Suprapubic skin (tissue), 4 donors: ENCODE data around the gene ALAS1. TPM values are rescaled to one million over a fixed set of nuclear protein-coding genes. Genes with fewer than 3 reads are reported as not detected.
"Not testable (repeated sequence)": the region's sequence is repeated elsewhere in the genome, so short reads cannot be mapped to it uniquely, and the experiment has no call there.

Experiments
- DNase-seq, 2 donors: peaks; one replicate each; pipeline ENCODE4 v3.0.0-alpha.2; 2019; ENCODE audit warnings: low spot score in 2 of 2
- H3K27ac ChIP-seq: fragments of 200-600 bp; sonication (generic); one replicate; pipeline ENCODE4 v1.5.1; 2019
- H3K27me3 ChIP-seq: fragments of 200-600 bp; sonication (generic); one replicate; pipeline ENCODE4 v1.5.1; 2019
- H3K36me3 ChIP-seq: fragments of 200-600 bp; sonication (generic); one replicate; pipeline ENCODE4 v1.5.1; 2019
- H3K4me1 ChIP-seq: fragments of 200-600 bp; sonication (generic); one replicate; pipeline ENCODE4 v1.5.1; 2019
- H3K4me3 ChIP-seq: fragments of 200-600 bp; sonication (generic); one replicate; pipeline ENCODE4 v1.5.1; 2019; ENCODE audit warnings: mild to moderate bottlenecking
- H3K9me3 ChIP-seq: fragments of 200-600 bp; sonication (generic); one replicate; pipeline ENCODE4 v1.5.1; 2019
- EP300 ChIP-seq: sonication (generic); formaldehyde crosslinking; IDR thresholded peaks from one replicate; pipeline ENCODE4 v1.6.1; 2017; ENCODE audit warnings: antibody characterized with exemption
- POLR2A ChIP-seq, 2 donors: fragments of 450-650 bp; IDR thresholded peaks; one replicate each; pipeline ENCODE4 v1.6.1; 2017; ENCODE audit warnings: antibody characterized with exemption in 2 of 2, mild to moderate bottlenecking in 2 of 2, moderate library complexity in 2 of 2
- POLR2AphosphoS5 ChIP-seq, 3 donors: sonication (generic); formaldehyde crosslinking; IDR thresholded peaks; one replicate each; pipeline ENCODE4 v1.6.1; 2017; ENCODE audit warnings: antibody characterized with exemption in 3 of 3
- WGBS: methylation state at CpG from one replicate; pipeline ENCODE4 v1.1.5; 2018; 5-methylcytosine and 5-hydroxymethylcytosine counted together
- total RNA-seq, 4 donors: library from RNA; depleted of rRNA; stranded (reverse); fragments of >200 nt; gene quantifications; one replicate each; pipeline ENCODE4 v1.1.0, GENCODE V29; 2016
- TF ChIP-seq, protein P1 (sequence below), 2 donors: fragments of 200-600 bp in 1 of 2; fragments of 450-650 bp in 1 of 2; sonication (generic) in 1 of 2; IDR thresholded peaks; one replicate each; pipeline ENCODE4 v1.5.1; 2016 to 2019; ENCODE audit warnings: antibody characterized with exemption in 2 of 2, mild to moderate bottlenecking in 1 of 2, moderate library complexity in 1 of 2

ALAS1 gene
- total RNA-seq = 10 to 100 TPM; 28.8 to 54.4 (median 31.9) TPM

DNA sequence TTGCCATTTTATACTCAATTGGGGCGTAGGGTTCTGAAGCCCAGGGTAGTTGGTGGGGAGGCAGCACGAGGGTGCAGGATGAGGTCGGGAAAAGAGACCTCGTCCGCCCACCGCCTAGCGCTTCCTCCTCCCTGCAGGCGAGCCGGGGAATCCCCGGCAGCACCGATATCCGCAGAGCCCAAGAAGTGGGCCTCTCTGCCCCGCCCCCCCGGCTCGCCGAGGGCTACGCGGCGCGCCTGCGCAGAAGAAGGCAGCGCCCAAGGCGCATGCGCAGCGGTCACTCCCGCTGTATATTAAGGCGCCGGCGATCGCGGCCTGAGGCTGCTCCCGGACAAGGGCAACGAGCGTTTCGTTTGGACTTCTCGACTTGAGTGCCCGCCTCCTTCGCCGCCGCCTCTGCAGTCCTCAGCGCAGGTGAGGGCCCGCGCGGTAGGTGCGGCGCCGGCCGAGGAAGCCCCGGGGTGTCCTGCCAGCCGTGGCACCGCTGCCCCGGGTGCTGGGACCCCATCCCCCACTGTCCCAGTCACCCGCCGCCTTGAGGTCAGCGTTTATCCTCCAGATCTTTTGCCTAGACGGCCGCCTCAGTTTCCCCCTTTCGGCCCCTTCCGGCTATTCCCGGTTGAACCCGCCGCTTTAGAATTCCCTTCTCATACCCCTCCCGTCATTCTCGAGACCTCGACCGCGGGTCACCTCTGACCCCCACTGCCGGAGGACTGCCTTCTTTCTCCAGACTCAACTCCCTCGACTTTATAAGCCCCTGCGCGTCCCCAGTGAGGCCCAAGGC, at the start of gene ALAS1:
TSS of gene ALAS1 (plus strand) at position 319 of the 784 bp plus-strand sequence. CDS start 1,082 bp downstream, outside the sequence.
- peaks cover 8% of the 10 kb centered on the region for H3K36me3 ChIP-seq
- peaks cover 55% of the 10 kb centered on the region for H3K4me1 ChIP-seq
- no peaks in the 10 kb centered on the region for H3K9me3 ChIP-seq
- 2% methylated on average over 44 of the region's 71 CpGs for WGBS
- DNase-seq = peak; percentile 93
- H3K27me3 ChIP-seq = no peaks in the 10 kb centered on the region
- peak within 1 kb of the TSS; percentile 72 for H3K4me3 ChIP-seq
- H3K27ac ChIP-seq = peak within 1 kb of the TSS; percentile 68
- TF ChIP-seq, protein P1, sequence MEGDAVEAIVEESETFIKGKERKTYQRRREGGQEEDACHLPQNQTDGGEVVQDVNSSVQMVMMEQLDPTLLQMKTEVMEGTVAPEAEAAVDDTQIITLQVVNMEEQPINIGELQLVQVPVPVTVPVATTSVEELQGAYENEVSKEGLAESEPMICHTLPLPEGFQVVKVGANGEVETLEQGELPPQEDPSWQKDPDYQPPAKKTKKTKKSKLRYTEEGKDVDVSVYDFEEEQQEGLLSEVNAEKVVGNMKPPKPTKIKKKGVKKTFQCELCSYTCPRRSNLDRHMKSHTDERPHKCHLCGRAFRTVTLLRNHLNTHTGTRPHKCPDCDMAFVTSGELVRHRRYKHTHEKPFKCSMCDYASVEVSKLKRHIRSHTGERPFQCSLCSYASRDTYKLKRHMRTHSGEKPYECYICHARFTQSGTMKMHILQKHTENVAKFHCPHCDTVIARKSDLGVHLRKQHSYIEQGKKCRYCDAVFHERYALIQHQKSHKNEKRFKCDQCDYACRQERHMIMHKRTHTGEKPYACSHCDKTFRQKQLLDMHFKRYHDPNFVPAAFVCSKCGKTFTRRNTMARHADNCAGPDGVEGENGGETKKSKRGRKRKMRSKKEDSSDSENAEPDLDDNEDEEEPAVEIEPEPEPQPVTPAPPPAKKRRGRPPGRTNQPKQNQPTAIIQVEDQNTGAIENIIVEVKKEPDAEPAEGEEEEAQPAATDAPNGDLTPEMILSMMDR (IDR thresholded peaks at IDR 0.05) = peak in 1 of 2 donors; percentile 21
- TF ChIP-seq EP300 (no peak), POLR2AphosphoS5 (IDR thresholded peaks at IDR 0.05) (peak in 1 of 3 donors; percentile 23), POLR2A (IDR thresholded peaks at IDR 0.05) (peak in 1 of 2 donors; percentile 65)

DNA sequence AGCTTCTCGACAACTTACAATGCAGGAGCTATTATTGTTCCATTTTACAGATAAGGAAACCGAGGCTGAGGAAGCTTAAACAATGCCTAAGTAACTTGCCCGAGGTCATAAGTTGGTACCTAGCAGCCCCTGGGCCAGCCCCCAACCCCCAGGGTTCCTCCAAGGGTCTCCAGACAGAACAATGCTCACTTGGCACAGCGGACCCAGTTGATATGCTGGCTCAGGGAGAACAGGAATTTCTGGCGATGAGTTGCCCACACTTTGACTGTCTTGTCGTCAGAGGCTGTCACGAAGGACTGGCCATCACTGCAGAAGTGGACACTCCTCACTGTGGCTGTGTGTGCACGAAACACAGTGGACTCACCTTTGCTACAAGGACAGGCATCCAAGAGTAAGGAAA, 48.9 kb upstream of the ALAS1 start:
- WGBS = 94% methylated on average over 8 of the region's 8 CpGs
- Histone ChIP-seq H3K4me3 (no peak overlapping the region), H3K27ac (no peak overlapping the region), H3K27me3 (no peaks in the 10 kb centered on the region), H3K9me3 (no peaks in the 10 kb centered on the region), H3K4me1 (peaks cover 14% of the 10 kb centered on the region), H3K36me3 (no peaks in the 10 kb centered on the region)
- TF ChIP-seq EP300 (no peak), POLR2A (IDR thresholded peaks at IDR 0.05) (no peak), POLR2AphosphoS5 (IDR thresholded peaks at IDR 0.05) (no peak)
- TF ChIP-seq, protein P1 (IDR thresholded peaks at IDR 0.05) = no peak
- no peak for DNase-seq

DNA sequence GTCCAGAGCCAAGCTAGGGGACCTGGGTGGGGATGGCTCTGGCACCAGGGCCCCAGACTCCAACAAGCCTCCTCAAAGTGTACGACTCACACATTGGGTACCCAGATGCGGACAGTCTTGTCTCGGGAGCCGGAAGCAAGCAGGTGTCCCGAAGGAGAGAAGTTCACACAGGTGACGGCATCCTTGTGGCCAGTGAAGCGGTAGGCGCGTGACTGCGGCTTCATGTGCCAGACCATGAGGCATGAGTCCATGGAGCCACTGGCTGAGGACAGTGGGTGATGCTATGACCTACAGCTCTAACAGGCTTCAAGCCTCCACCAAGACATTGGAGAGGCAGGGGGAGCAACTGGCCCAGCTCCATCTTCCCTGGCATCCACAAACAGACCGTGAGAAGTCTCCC, 48.2 kb upstream of the ALAS1 start:
- H3K4me3 ChIP-seq = no peak overlapping the region
- H3K27ac ChIP-seq = no peak overlapping the region
- peaks cover 13% of the 10 kb centered on the region for H3K4me1 ChIP-seq
- no peaks in the 10 kb centered on the region for H3K9me3 ChIP-seq
- 100% methylated on average over 10 of the region's 11 CpGs for WGBS
- no peaks in the 10 kb centered on the region for H3K27me3 ChIP-seq
- TF ChIP-seq POLR2A (IDR thresholded peaks at IDR 0.05) (no peak), POLR2AphosphoS5 (IDR thresholded peaks at IDR 0.05) (no peak), EP300 (no peak)
- TF ChIP-seq, protein P1 (IDR thresholded peaks at IDR 0.05) = no peak
- no peaks in the 10 kb centered on the region for H3K36me3 ChIP-seq
- no peak for DNase-seq

DNA sequence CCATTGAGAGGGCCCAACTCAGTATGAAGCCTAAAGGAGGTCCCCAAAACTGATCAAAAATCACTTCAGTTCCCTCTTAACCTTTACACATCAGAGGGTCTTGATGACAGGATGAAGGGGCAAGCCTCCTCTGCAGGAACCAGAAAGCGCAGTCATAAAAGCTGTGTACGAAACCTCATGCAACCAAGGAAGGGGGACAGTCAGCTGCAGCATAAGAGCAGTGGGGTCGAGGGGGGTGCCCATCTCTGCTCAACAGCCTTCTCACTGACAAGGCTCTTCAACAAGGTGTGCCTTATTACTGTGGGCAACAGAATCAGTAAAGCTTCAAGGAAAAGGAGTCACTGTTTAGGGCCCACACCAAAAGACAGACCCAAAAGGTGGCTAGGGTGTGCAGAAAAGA, 47.6 kb upstream of the ALAS1 start:
- no peak for DNase-seq
- H3K4me3 ChIP-seq = no peak overlapping the region
- TF ChIP-seq, protein P1 (IDR thresholded peaks at IDR 0.05) = no peak
- TF ChIP-seq POLR2A (IDR thresholded peaks at IDR 0.05) = no peak
- TF ChIP-seq EP300 = no peak
- TF ChIP-seq POLR2AphosphoS5 (IDR thresholded peaks at IDR 0.05) = no peak
- no peaks in the 10 kb centered on the region for H3K9me3 ChIP-seq
- H3K4me1 ChIP-seq = peaks cover 18% of the 10 kb centered on the region
- no peak overlapping the region for H3K27ac ChIP-seq
- H3K36me3 ChIP-seq = no peaks in the 10 kb centered on the region
- no peaks in the 10 kb centered on the region for H3K27me3 ChIP-seq
- WGBS = 97% methylated on average over 3 of the region's 3 CpGs

DNA sequence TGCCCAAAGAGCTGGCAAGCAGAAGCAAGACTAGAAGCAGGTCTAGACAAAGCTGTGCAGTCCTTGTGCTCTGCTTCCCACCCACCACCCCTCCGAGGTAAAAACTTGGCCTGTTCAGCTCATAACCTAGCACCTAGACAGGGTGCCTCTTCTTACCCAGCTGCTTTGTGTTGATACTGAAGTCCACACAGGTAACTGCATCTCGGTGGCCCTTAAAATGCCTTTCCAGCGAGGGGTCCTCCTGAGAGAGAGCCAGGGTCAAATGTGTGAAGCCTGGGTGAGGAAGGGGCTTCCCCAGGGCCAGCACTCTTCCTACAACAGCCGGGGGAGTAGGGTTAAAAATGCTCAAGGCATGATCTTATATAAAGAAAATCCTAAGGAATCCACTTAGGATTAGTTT, 47.1 kb upstream of the ALAS1 start:
- Histone ChIP-seq H3K4me3 (no peak overlapping the region), H3K27ac (no peak overlapping the region), H3K4me1 (peaks cover 19% of the 10 kb centered on the region), H3K27me3 (no peaks in the 10 kb centered on the region), H3K36me3 (no peaks in the 10 kb centered on the region), H3K9me3 (no peaks in the 10 kb centered on the region)
- WGBS = 96% methylated on average over 4 of the region's 4 CpGs
- no peak for DNase-seq
- TF ChIP-seq, protein P1 (IDR thresholded peaks at IDR 0.05) = no peak
- TF ChIP-seq POLR2AphosphoS5 (IDR thresholded peaks at IDR 0.05) (no peak), EP300 (no peak), POLR2A (IDR thresholded peaks at IDR 0.05) (no peak)

DNA sequence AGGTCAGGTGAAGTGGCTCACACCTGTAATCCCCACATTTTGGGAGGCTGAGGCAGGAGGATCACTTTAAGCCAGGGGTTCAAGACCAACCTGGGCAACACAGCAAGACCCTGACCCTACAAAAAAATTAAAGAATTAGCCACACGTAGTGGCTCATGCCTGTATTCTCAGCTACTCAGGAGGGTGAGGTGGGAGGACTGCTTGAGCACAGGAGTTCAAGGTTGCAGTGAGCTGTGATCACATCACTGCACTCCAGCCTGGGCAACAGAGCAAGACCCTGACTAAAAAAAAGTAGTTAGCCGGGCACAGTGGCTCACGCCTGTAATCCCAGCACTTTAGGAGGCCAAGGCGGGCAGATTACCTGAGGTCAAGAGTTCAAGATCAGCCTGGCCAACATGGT, 46.0 kb upstream of the ALAS1 start:
- peaks cover 19% of the 10 kb centered on the region for H3K4me1 ChIP-seq
- not testable (repeated sequence) for H3K9me3 ChIP-seq, H3K27ac ChIP-seq, H3K36me3 ChIP-seq, H3K27me3 ChIP-seq, H3K4me3 ChIP-seq, DNase-seq
- 96% methylated on average over 4 of the region's 4 CpGs for WGBS
